K562 (cell line): ENCODE data around the gene NR5A2. TPM values are rescaled to one million over a fixed set of nuclear protein-coding genes. Genes with fewer than 3 reads are reported as not detected.

Experiments used
- ATAC-seq: fragments of 200-7000 bp; cut with Tn5 transposase; 3 replicates; pipeline ENCODE4 v1.9.1; 2020; ENCODE audit warnings: moderate library complexity
- BruUV-seq: library from RNA; stranded (reverse); fragments of 400-500 nt; replicated peaks from 2 replicates; lab custom pipeline; 2021; lab: Mats Ljungman, UMichigan
- CTCF ChIA-PET: fragments of 300-600 bp; formaldehyde crosslinking; extraction: SDS; loops from one replicate; lab custom pipeline; 2021; ENCODE audit warnings: low intra/inter-chr PET ratio; lab: Yijun Ruan, JAX
- POLR2A ChIA-PET: fragments of 300-600, 350-650 bp; sonication (Branson Sonifier 250); formaldehyde crosslinking; extraction: SDS; loops from one replicate; lab custom pipeline; 2021; ENCODE audit warnings: antibody characterized with exemption, inconsistent platforms; lab: Yijun Ruan, JAX
- DNase-seq, 4 experiments: peaks; one replicate each; pipeline versions ENCODE4 v3.0.0 to v3.0.0-alpha.2; 2011 to 2018; ENCODE audit warnings: low spot score in 3 of 4, mixed read lengths in 3 of 4; ENCODE audit errors: extremely low read depth in 1 of 4
- FAIRE-seq: peaks from 2 replicates; lab custom pipeline; 2011; peaks lifted over from hg19 to GRCh38; lab: Jason Lieb, UNC
- H2AFZ ChIP-seq: 2 replicates; pipeline ENCODE4 v1.6.0; 2011; ENCODE audit warnings: low read depth, low read length, control low read depth, inconsistent platforms
- H3K27ac ChIP-seq: fragments of 200-600 bp; 3 replicates; pipeline ENCODE4 v1.8.0; 2011; ENCODE audit warnings: low read depth, mild to moderate bottlenecking, control low read depth, inconsistent platforms, low read length, moderate library complexity, mixed read lengths; ENCODE audit errors: extremely low read depth
- H3K27me3 ChIP-seq, 2 experiments: fragments of 300-600 bp in 1 of 2; 2 replicates in 1 of 2; 3 replicates in 1 of 2; pipeline versions ENCODE4 v1.6.0 to v1.8.0; 2011; ENCODE audit warnings: inconsistent platforms in 2 of 2, low read length in 2 of 2, mild to moderate bottlenecking in 1 of 2, mixed read lengths in 1 of 2, moderate library complexity in 1 of 2; ENCODE audit not compliant: control insufficient read depth in 2 of 2, insufficient read depth in 2 of 2
- H3K36me3 ChIP-seq: fragments of 300-600 bp; 3 replicates; pipeline ENCODE4 v1.8.0; 2011; ENCODE audit warnings: mild to moderate bottlenecking, low read length, inconsistent platforms; ENCODE audit not compliant: control insufficient read depth, insufficient read depth
- H3K4me1 ChIP-seq, 2 experiments: fragments of 200-600 bp in 1 of 2; replicated peaks in 1 of 2; 2 replicates in 1 of 2; 3 replicates in 1 of 2; pipeline versions ENCODE4 v1.5.1 to v1.8.0; 2011; ENCODE audit warnings: inconsistent platforms in 2 of 2, low read length in 2 of 2, mild to moderate bottlenecking in 1 of 2, mixed read lengths in 1 of 2, moderate library complexity in 1 of 2; ENCODE audit not compliant: control insufficient read depth in 2 of 2, insufficient read depth in 2 of 2
- H3K4me2 ChIP-seq: 2 replicates; pipeline ENCODE4 v1.6.1; 2011; ENCODE audit warnings: low read length, control low read depth, inconsistent platforms, mixed read lengths; ENCODE audit not compliant: insufficient read depth
- H3K4me3 ChIP-seq: fragments of 200-600 bp; sonication (generic), shearing (Covaris generic); 2 replicates; pipeline ENCODE4 v1.5.1; 2016; ENCODE audit warnings: control low read depth, inconsistent platforms
- H3K79me2 ChIP-seq: fragments of 200-600 bp; 3 replicates; pipeline ENCODE4 v1.8.0; 2011; ENCODE audit warnings: low read length, inconsistent platforms; ENCODE audit not compliant: control insufficient read depth, insufficient read depth
- H3K9ac ChIP-seq, 2 experiments: 2 replicates each; pipeline versions ENCODE4 v1.6.0 to v1.6.1; 2011; ENCODE audit warnings: low read depth in 2 of 2, low read length in 2 of 2, control low read depth in 1 of 2, inconsistent platforms in 1 of 2, mild to moderate bottlenecking in 1 of 2, mixed read lengths in 1 of 2; ENCODE audit not compliant: insufficient read depth in 1 of 2
- H3K9me1 ChIP-seq: one replicate; pipeline ENCODE4 v1.6.0; 2011; ENCODE audit warnings: inconsistent platforms, mild to moderate bottlenecking, low read length, moderate library complexity; ENCODE audit not compliant: control insufficient read depth, insufficient read depth
- H3K9me3 ChIP-seq: replicated peaks from 2 replicates; pipeline ENCODE4 v1.5.1; 2011; ENCODE audit warnings: low read depth, low read length, inconsistent platforms; ENCODE audit not compliant: control insufficient read depth, insufficient read depth
- H4K20me1 ChIP-seq: replicated peaks from 2 replicates; pipeline ENCODE4 v1.6.1; 2011; ENCODE audit warnings: low read length, inconsistent platforms, mixed read lengths; ENCODE audit not compliant: control insufficient read depth, insufficient read depth
- CEBPB ChIP-seq: fragments of 450-650 bp; IDR thresholded peaks from 2 replicates; pipeline ENCODE4 v1.6.1; 2016; ENCODE audit warnings: missing genetic modification characterization, missing compliant biosample characterization
- CEBPG ChIP-seq, 3 experiments: fragments of 200-800 bp in 1 of 3; sonication (Bioruptor generic) in 1 of 3; sonication (generic) in 1 of 3; formaldehyde crosslinking in 1 of 3; IDR thresholded peaks in 2 of 3; conservative IDR thresholded peaks in 1 of 3; 2 replicates each; pipeline versions ENCODE4 v1.6.1 to v1.8.0; 2016 to 2022; ENCODE audit warnings: missing compliant biosample characterization in 2 of 3, missing genetic modification characterization in 2 of 3, mild to moderate bottlenecking in 1 of 3, missing genetic modification reagents in 1 of 3
- DEAF1 ChIP-seq: fragments of 450-650 bp; formaldehyde crosslinking; IDR thresholded peaks from 2 replicates; pipeline ENCODE4 v1.4.0; 2020; ENCODE audit warnings: mild to moderate bottlenecking, moderate library complexity
- KDM4B ChIP-seq, 2 experiments: fragments of 450-650 bp in 1 of 2; sonication (generic) in 1 of 2; IDR thresholded peaks; 2 replicates each; pipeline ENCODE4 v1.6.1; 2016 to 2017; ENCODE audit warnings: borderline replicate concordance in 2 of 2, antibody characterized with exemption in 1 of 2, low read depth in 1 of 2, mild to moderate bottlenecking in 1 of 2
- PTTG1 ChIP-seq: fragments of 450-650 bp; IDR thresholded peaks from 2 replicates; pipeline ENCODE4 v1.6.1; 2016; ENCODE audit warnings: low read depth, mild to moderate bottlenecking, missing genetic modification characterization, missing compliant biosample characterization
- THRB ChIP-seq: fragments of 450-650 bp; formaldehyde crosslinking; conservative IDR thresholded peaks from 2 replicates; pipeline ENCODE4 v1.4.0; 2022; ENCODE audit warnings: mild to moderate bottlenecking, missing genetic modification characterization
- WGBS: fragments of 100-300 bp; shearing (Covaris generic); methylation state at CpG from one replicate; pipeline ENCODE4 v1.1.6; 2016; ENCODE audit warnings: low coverage, mixed read lengths; ENCODE audit not compliant: insufficient coverage; ENCODE audit errors: missing lambda C conversion rate; 5-methylcytosine and 5-hydroxymethylcytosine counted together
- in situ Hi-C: fragments of 300-500 bp; cut with MboI; formaldehyde crosslinking; loops from 4 replicates; pipeline ENCODE4 v1.15.0; 2018; ENCODE audit warnings: inconsistent platforms, mixed read lengths
- intact Hi-C: fragments of 100-400 bp; cut with micrococcal nuclease; formaldehyde crosslinking; loops from 2 replicates; pipeline ENCODE4 v1.14.2; 2022
- polyA plus RNA-seq, 8 experiments: library from polyadenylated mRNA; depleted of rRNA in 4 of 8; stranded (reverse) in 5 of 8; unstranded in 3 of 8; fragments of >200 nt; fragmentation: Nextera tagmentation in 2 of 8; fragmentation: Illumina TruSeq in 1 of 8; extraction: Ambion mirVana in 2 of 8; extraction: Trizol in 1 of 8; gene quantifications; 2 replicates each; pipeline versions ENCODE4 v1.2.1 to v1.2.3, GENCODE V29; 2011 to 2014; ENCODE audit warnings: inconsistent platforms in 1 of 8, missing spikeins in 1 of 8
- total RNA-seq, 7 experiments: library from RNA; depleted of rRNA in 6 of 7; stranded (reverse); fragments of >200 nt in 6 of 7; fragmentation: Illumina TruSeq in 2 of 7; extraction: Trizol in 2 of 7; gene quantifications; 2 replicates each; pipeline versions ENCODE4 v1.2.1 to v1.2.3, GENCODE V29; 2011 to 2021; ENCODE audit warnings: low replicate concordance in 1 of 7

The NR5A2 gene
- total and polyA plus RNA-seq, 9 of the 15 experiments (the other 6 are each of a cell fraction or from before 2014, with no cell fraction given) = 0.13 to 0.40 (median 0.29) TPM

- H3K9me3 ChIP-seq = no peaks in the 10 kb centered on the region
- H3K4me1 ChIP-seq = no peaks in the 10 kb centered on the region; a peak in 2 of 5 replicates
- no peak overlapping the region for H3K9ac ChIP-seq
- POLR2A ChIA-PET = interaction anchor here (0.9 kb wide), 1 partner anchor 15 kb away, joined by 3 read pairs; no protein-coding TSS in a partner anchor
- H2AFZ ChIP-seq = peak overlapping the region; percentile 37
- no peak for ATAC-seq
- no peaks in the 10 kb centered on the region for H3K9me1 ChIP-seq
- BruUV-seq = no TSS peak
- no peak for TF ChIP-seq CEBPG (CRISPR knock-in tag; IDR thresholded peaks at IDR 0.05)
- TF ChIP-seq CEBPG (tag; conservative IDR thresholded peaks at IDR 0.05 in 1 of 2, IDR thresholded peaks at IDR 0.05 in 1 of 2) = peak; percentile 49 to 79; a peak in 3 of 4 replicates
- TF ChIP-seq PTTG1 (tag) = 0 out of 2 replicates have a peak, but pooled peaks have one; percentile 15
- no peak for TF ChIP-seq THRB
- no peak for TF ChIP-seq DEAF1 (CRISPR knock-in tag)
- TF ChIP-seq CEBPB (tag) = peak; percentile 86
- no peak for TF ChIP-seq KDM4B (IDR thresholded peaks at IDR 0.05; ENCODE audit: borderline replicate concordance in 2 of 2, low read depth in 1 of 2)
- TF ChIP-seq, all 486 proteins: peak for 3
- Histone ChIP-seq H3K27ac (no peak overlapping the region), H3K4me2 (no peak overlapping the region), H3K36me3 (no peaks in the 10 kb centered on the region), H3K27me3 (no peaks in the 10 kb centered on the region), H3K4me3 (no peak overlapping the region), H4K20me1 (no peaks in the 10 kb centered on the region), H3K79me2 (no peaks in the 10 kb centered on the region)
- in situ Hi-C loops = no loop called here
- DNase-seq (no peak), FAIRE-seq (peak; percentile 49)
- CTCF ChIA-PET = no interaction called here
- intact Hi-C loops = no loop called here
- WGBS = 15% methylated on average over 5 of the region's 5 CpGs
Measured at GRCh38 chr1:200165493-200166220, 138.1 kb downstream of the NR5A2 start.
